GM12892 (cell line): ENCODE results near the gene GGACT.

Experiments
- POLR2A ChIP-seq: IDR thresholded peaks from 2 replicates; pipeline ENCODE4 v1.6.1; 2011; ENCODE audit warnings: low read depth, low read length, control low read depth
- POLR2AphosphoS5 ChIP-seq: IDR thresholded peaks from 2 replicates; pipeline ENCODE4 v1.6.1; 2011; ENCODE audit warnings: low read depth, low read length, control low read depth
- TAF1 ChIP-seq: IDR thresholded peaks from 2 replicates; pipeline ENCODE4 v1.6.1; 2011; ENCODE audit warnings: low read depth, mild to moderate bottlenecking, control low read depth, low read length, borderline replicate concordance

DNA sequence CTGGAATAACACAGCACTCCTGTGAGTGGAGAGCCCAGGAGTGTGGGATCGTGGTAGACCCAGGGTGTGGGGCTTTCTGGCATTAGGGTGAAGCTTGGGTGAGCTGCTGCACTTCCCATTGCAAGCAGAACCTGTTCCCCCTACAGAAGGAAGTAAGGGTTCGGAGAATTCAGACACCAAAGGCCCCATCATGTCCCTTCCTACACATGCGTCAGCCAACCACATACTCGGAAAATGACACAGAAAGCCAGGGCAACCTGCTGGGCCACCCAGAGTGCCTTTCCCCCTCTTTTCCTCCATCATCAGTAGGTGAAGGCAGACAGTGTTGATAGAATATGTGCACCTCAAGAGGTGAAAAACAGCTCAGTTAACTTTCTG, 42.9 kb downstream of the GGACT start:
- TF ChIP-seq POLR2AphosphoS5, result no peak
- no peak for TF ChIP-seq POLR2A
- TF ChIP-seq TAF1, result no peak
